HepG2 (cell line): ENCODE results near the gene DRAP1. TPM values are rescaled to one million over a fixed set of nuclear protein-coding genes. Genes with fewer than 3 reads are reported as not detected.

ENCODE experiments used
- ATF5 ChIP-seq: sonication (generic); formaldehyde crosslinking; IDR thresholded peaks from 2 replicates; pipeline ENCODE4 v1.4.0; 2020; ENCODE audit warnings: mild to moderate bottlenecking, low read depth, missing genetic modification reagents
- HINFP ChIP-seq: sonication (generic); formaldehyde crosslinking; IDR thresholded peaks from 2 replicates; pipeline ENCODE4 v1.4.0; 2020; ENCODE audit warnings: low read depth, mild to moderate bottlenecking, missing genetic modification reagents
- HMGXB3 ChIP-seq: sonication (generic); formaldehyde crosslinking; IDR thresholded peaks from 2 replicates; pipeline ENCODE4 v1.4.0; 2020; ENCODE audit warnings: missing genetic modification reagents, borderline replicate concordance
- POLR2G ChIP-seq: fragments of 200-400 bp; formaldehyde crosslinking; IDR thresholded peaks from 2 replicates; pipeline ENCODE4 v1.6.1; 2018; ENCODE audit warnings: mild to moderate bottlenecking, low read depth, low read length, moderate library complexity
- ZBTB26 ChIP-seq: IDR thresholded peaks from 2 replicates; pipeline ENCODE4 v1.6.1; 2016; ENCODE audit warnings: missing compliant biosample characterization, missing genetic modification reagents, borderline replicate concordance
- ZBTB42 ChIP-seq: sonication (generic); formaldehyde crosslinking; IDR thresholded peaks from 2 replicates; pipeline ENCODE4 v1.5.0; 2020; ENCODE audit warnings: mild to moderate bottlenecking, missing genetic modification reagents
- ZC3H4 ChIP-seq: sonication (generic); formaldehyde crosslinking; IDR thresholded peaks from 2 replicates; pipeline ENCODE4 v1.4.0; 2020; ENCODE audit warnings: missing genetic modification reagents, borderline replicate concordance
- ZGPAT ChIP-seq: IDR thresholded peaks from 2 replicates; pipeline ENCODE4 v1.6.1; 2016; ENCODE audit warnings: mild to moderate bottlenecking
- ZKSCAN8 ChIP-seq: IDR thresholded peaks from 2 replicates; pipeline ENCODE4 v1.6.1; 2016; ENCODE audit warnings: borderline replicate concordance, missing genetic modification reagents, missing compliant biosample characterization
- ZNF607 ChIP-seq: sonication (generic); formaldehyde crosslinking; IDR thresholded peaks from 2 replicates; pipeline ENCODE4 v1.5.1; 2020; ENCODE audit warnings: missing genetic modification reagents, mild to moderate bottlenecking, borderline replicate concordance
- ZNF616 ChIP-seq: sonication (generic); formaldehyde crosslinking; IDR thresholded peaks from 2 replicates; pipeline ENCODE4 v1.5.0; 2020; ENCODE audit warnings: low read depth, mild to moderate bottlenecking, missing genetic modification reagents
- ZSCAN9 ChIP-seq: IDR thresholded peaks from 2 replicates; pipeline ENCODE4 v1.6.1; 2016; ENCODE audit warnings: borderline replicate concordance
- ZUFSP ChIP-seq: sonication (generic); formaldehyde crosslinking; IDR thresholded peaks from 2 replicates; pipeline ENCODE4 v1.9.0; 2021; ENCODE audit warnings: missing genetic modification reagents, mild to moderate bottlenecking, borderline replicate concordance
- polyA plus RNA-seq, 8 experiments: library from polyadenylated mRNA; depleted of rRNA in 3 of 8; stranded (reverse) in 7 of 8; unstranded in 1 of 8; fragments of >200 nt; fragmentation: Illumina TruSeq in 4 of 8; extraction: Trizol in 4 of 8; gene quantifications; 2 replicates each; pipeline versions ENCODE4 v1.2.1 to v1.2.3, GENCODE V29; 2011 to 2016; ENCODE audit warnings: low read depth in 4 of 8, missing spikeins in 1 of 8, mixed read lengths in 1 of 8; ENCODE audit not compliant: insufficient read depth in 1 of 8
- total RNA-seq, 5 experiments: library from RNA; depleted of rRNA; stranded (reverse); fragments of >200 nt; fragmentation: Illumina TruSeq; extraction: Trizol; gene quantifications; 2 replicates each; pipeline ENCODE4 v1.2.3, GENCODE V29; 2016; ENCODE audit warnings: low read depth in 1 of 5

The DRAP1 gene
- total and polyA plus RNA-seq, 2 of the 13 experiments (the other 11 are each of a cell fraction or from before 2014, with no cell fraction given), result 46.8 to 52.3 TPM

GRCh38 chr11:65891219-65892136 lies 27.7 kb upstream of the DRAP1 start (continued):
- peak; percentile 67; the same call in 1 of the 2 replicates for TF ChIP-seq ZNF616
- TF ChIP-seq ATF5 (CRISPR knock-in tag), result no peak
- TF ChIP-seq ZC3H4 (CRISPR knock-in tag), result no peak; the same call in none of the 2 replicates
- TF ChIP-seq ZNF607, result peak; percentile 54; the same call in 1 of the 2 replicates
- TF ChIP-seq HMGXB3 (CRISPR knock-in tag), result no peak
- TF ChIP-seq ZGPAT (CRISPR knock-in tag), result peak; percentile 2; the same call in 1 of the 2 replicates
- no peak for TF ChIP-seq ZKSCAN8 (CRISPR knock-in tag)
- no peak for TF ChIP-seq ZUFSP (CRISPR knock-in tag)
- no peak for TF ChIP-seq ZSCAN9 (CRISPR knock-in tag)
- no peak for TF ChIP-seq ZBTB42
- 0 out of 2 replicates have a peak, but pooled peaks have one; percentile 41 for TF ChIP-seq HINFP (CRISPR knock-in tag)
- TF ChIP-seq ZBTB26 (CRISPR knock-in tag), result no peak
- peak; percentile 76 for TF ChIP-seq POLR2G
